Aorta (tissue), 5 donors: Measurements from ENCODE around the gene FBXL2. TPM values are rescaled to one million over a fixed set of nuclear protein-coding genes. Genes with fewer than 3 reads are reported as not detected.

Source experiments
- ATAC-seq: fragments of 200-7000 bp; cut with Tn5 transposase; one replicate; pipeline ENCODE4 v1.9.1; 2022; ENCODE audit warnings: moderate library complexity; ENCODE audit not compliant: low FRiP score
- DNase-seq, 2 donors: peaks; one replicate each; pipeline ENCODE4 v3.0.0-alpha.2; 2020
- H3K27ac ChIP-seq, 2 donors: one replicate each; pipeline ENCODE4 v1.5.1; 2013; ENCODE audit warnings: low read length in 2 of 2, mild to moderate bottlenecking in 2 of 2, moderate library complexity in 2 of 2, control low read depth in 1 of 2, inconsistent platforms in 1 of 2, low read depth in 1 of 2
- H3K27me3 ChIP-seq, 2 donors: one replicate each; pipeline ENCODE4 v1.6.1; 2013; ENCODE audit warnings: control low read depth in 1 of 2, low read length in 1 of 2, mild to moderate bottlenecking in 1 of 2, moderate library complexity in 1 of 2; ENCODE audit not compliant: insufficient read depth in 2 of 2, control insufficient read depth in 1 of 2
- H3K36me3 ChIP-seq, 2 donors: one replicate each; pipeline ENCODE4 v1.6.1; 2013; ENCODE audit warnings: control low read depth in 1 of 2, low read length in 1 of 2, mild to moderate bottlenecking in 1 of 2; ENCODE audit not compliant: insufficient read depth in 2 of 2, control insufficient read depth in 1 of 2
- H3K4me1 ChIP-seq, 2 donors: one replicate each; pipeline ENCODE4 v1.6.1; 2013; ENCODE audit warnings: low read length in 2 of 2, control low read depth in 1 of 2, mild to moderate bottlenecking in 1 of 2, moderate library complexity in 1 of 2; ENCODE audit not compliant: insufficient read depth in 2 of 2, control insufficient read depth in 1 of 2
- H3K4me3 ChIP-seq, 2 donors: one replicate each; pipeline ENCODE4 v1.5.1; 2013; ENCODE audit warnings: low read length in 2 of 2, control low read depth in 1 of 2, mild to moderate bottlenecking in 1 of 2
- H3K9me3 ChIP-seq: one replicate; pipeline ENCODE4 v1.6.1; 2013; ENCODE audit warnings: mild to moderate bottlenecking, low read length; ENCODE audit not compliant: control insufficient read depth
- WGBS, 2 donors: extraction: QIAGEN DNeasy Blood & Tissue Kit; methylation state at CpG; one replicate each; pipeline ENCODE4 v1.1.7; 2013; 5-methylcytosine and 5-hydroxymethylcytosine counted together
- intact Hi-C, 2 donors: fragments of 100-400 bp; cut with DNase I; formaldehyde crosslinking; loops; one replicate each; pipeline versions ENCODE4 v1.14.2 to v1.15.0; 2022
- long read RNA-seq, 2 donors: library from polyadenylated mRNA; unstranded; transcript quantifications; one replicate each; pipeline ENCODE4 v2.0.0, GENCODE V29; 2020 to 2021
- polyA plus RNA-seq, 2 donors: library from polyadenylated mRNA; stranded (reverse); fragments of 200-250 nt; gene quantifications; one replicate each; pipeline ENCODE4 v1.2.3, GENCODE V29; 2013
- total RNA-seq, 2 donors: library from RNA; stranded (reverse); fragmentation: NEBNext Ultra II Directional; extraction: Animal tissue kit (Norgen Biotek cat#: 25700); gene quantifications; one replicate each; pipeline ENCODE4 v1.2.1, GENCODE V29; 2021
- donor health status: healthy with polysubstance abuse.
- donor health status: Bipolar disorder and iron deficiency.
- donor health status: DM: no; HTN: no; CAD: no.
- donor health status: DM: no; HTN: no; CAD: no.
- donor health status: DM: yes; HTN: yes; CAD: no.

FBXL2 gene, protein sequence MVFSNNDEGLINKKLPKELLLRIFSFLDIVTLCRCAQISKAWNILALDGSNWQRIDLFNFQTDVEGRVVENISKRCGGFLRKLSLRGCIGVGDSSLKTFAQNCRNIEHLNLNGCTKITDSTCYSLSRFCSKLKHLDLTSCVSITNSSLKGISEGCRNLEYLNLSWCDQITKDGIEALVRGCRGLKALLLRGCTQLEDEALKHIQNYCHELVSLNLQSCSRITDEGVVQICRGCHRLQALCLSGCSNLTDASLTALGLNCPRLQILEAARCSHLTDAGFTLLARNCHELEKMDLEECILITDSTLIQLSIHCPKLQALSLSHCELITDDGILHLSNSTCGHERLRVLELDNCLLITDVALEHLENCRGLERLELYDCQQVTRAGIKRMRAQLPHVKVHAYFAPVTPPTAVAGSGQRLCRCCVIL
- 10 to 100 TPM; 21.9 to 23.8 TPM for total RNA-seq
- 1 to 10 TPM; 8.0 to 9.6 TPM for polyA plus RNA-seq
- long read RNA-seq, donor 1, transcript FBXL2-216 (15 exons, 3,847 nt) = major isoform, 31 of 65 reads
- long read RNA-seq, donor 1, partial matches to known transcripts = 10 of 65 reads
- long read RNA-seq, donor 1, other reads (novel, unspliced or antisense) = 22 of 65 reads
- long read RNA-seq, donor 2, transcript FBXL2-216 (15 exons, 3,847 nt) = major isoform, 5 of 19 reads
- long read RNA-seq, donor 2, partial matches to known transcripts = 2 of 19 reads
- long read RNA-seq, donor 2, other reads (novel, unspliced or antisense) = 10 of 19 reads

DNA sequence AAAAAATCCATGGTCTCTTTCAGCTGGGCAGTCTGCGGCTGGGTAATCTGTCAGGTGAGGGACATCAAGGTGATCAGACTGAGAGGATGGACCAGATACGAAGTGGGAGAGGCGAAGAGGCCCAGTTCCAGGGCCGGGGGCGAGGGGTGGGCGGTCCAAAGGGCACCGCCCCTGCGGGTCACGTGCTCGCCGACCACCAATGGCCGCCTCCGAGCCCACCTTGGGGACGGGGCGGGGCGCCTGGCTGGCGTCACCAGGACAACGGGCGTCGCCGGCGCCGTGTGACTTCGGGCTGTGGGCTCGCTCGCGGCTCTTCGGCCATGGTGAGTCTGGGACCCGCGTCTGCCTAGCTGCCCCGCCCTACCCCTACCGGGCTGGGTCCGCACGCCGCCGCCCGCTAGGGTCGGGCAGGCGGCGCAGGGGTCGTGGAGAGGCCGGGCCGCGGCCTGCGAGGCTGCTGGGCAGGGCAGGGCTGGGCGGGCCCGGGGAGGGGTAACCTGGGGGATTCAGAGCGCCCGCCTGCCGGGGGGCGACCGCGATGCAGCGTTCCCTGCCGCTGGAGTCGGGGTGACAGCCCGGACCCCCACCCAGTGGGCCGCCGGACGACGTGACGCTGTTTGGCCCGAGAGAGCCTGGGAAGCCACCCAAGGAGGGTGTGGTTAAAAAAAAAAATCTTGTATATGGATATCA lies at the start of gene FBXL2:
Gene FBXL2, plus strand, starts transcription at position 250 of the 690 bp plus-strand sequence. Its CDS starts 71 bp downstream, at position 321.
- H3K9me3 ChIP-seq = no peaks in the 10 kb centered on the region
- 1% methylated on average over 62 to 63 of the region's 63 CpGs for WGBS, 2 donors
- H3K27ac ChIP-seq = no peak within 1 kb of the TSS
- no peaks in the 10 kb centered on the region for H3K36me3 ChIP-seq
- peaks cover 0 to 2% of the 10 kb centered on the region in 2 donors for H3K4me1 ChIP-seq
- no peaks in the 10 kb centered on the region for H3K27me3 ChIP-seq
- H3K4me3 ChIP-seq = peak within 1 kb of the TSS; percentile 62 to 83
- ATAC-seq = peak; percentile 86
- intact Hi-C loops = no loop called here
- DNase-seq = peak; percentile 79 to 91

DNA sequence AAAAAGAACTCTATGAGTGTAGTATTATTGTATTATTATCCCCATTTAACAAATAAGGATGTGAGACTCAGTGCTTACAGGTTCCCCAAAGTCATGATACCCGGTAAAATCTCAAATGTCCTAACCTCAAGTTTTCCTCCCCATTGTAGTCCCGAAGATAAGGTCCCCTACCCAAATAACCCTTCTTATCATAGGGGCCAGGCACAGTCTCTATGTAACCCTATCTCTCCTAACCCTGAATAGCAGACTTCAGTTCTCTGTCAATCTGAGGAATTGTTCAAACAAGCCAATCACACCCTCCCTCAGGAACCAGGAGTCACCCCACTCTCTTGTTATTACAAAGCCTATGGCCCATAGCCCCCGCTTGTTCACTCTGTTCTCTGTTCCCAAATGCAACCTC lies 48.2 kb upstream of the FBXL2 start:
- Histone ChIP-seq H3K27ac (no peak overlapping the region), H3K4me3 (no peak overlapping the region), H3K36me3 (no peaks in the 10 kb centered on the region), H3K27me3 (no peaks in the 10 kb centered on the region), H3K9me3 (no peaks in the 10 kb centered on the region), H3K4me1 (no peaks in the 10 kb centered on the region)
- intact Hi-C loops = no loop called here
- 92 to 93% methylated on average over 3 of the region's 3 CpGs for WGBS, 2 donors
- ATAC-seq (no peak), DNase-seq (no peak)

DNA sequence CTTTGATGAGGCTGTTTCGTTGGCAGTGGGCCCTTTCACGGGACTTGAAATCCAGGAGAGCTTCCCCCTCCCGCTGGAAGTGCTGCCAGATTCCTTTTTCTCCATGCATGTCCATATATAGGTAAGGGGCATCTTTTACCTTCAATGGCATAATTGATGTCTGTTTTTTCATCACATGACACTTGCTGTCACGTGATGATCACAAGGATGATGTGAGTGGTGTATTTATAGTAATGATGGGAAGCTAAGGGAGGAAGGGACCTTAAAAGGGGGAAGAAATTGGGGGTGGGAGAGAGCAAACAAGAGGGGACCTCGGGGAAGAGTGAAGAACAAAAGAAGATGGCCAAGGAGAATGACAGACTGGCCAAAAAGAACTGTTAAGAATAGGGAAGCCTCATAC lies 47.3 kb upstream of the FBXL2 start:
- ATAC-seq (no peak), DNase-seq (no peak)
- no peaks in the 10 kb centered on the region for H3K4me1 ChIP-seq
- no peaks in the 10 kb centered on the region for H3K27me3 ChIP-seq
- intact Hi-C loops = no loop called here
- no peak overlapping the region for H3K27ac ChIP-seq
- no peak overlapping the region for H3K4me3 ChIP-seq
- 63 to 67% methylated on average over 5 of the region's 5 CpGs for WGBS, 2 donors
- H3K9me3 ChIP-seq = no peaks in the 10 kb centered on the region
- H3K36me3 ChIP-seq = no peaks in the 10 kb centered on the region

DNA sequence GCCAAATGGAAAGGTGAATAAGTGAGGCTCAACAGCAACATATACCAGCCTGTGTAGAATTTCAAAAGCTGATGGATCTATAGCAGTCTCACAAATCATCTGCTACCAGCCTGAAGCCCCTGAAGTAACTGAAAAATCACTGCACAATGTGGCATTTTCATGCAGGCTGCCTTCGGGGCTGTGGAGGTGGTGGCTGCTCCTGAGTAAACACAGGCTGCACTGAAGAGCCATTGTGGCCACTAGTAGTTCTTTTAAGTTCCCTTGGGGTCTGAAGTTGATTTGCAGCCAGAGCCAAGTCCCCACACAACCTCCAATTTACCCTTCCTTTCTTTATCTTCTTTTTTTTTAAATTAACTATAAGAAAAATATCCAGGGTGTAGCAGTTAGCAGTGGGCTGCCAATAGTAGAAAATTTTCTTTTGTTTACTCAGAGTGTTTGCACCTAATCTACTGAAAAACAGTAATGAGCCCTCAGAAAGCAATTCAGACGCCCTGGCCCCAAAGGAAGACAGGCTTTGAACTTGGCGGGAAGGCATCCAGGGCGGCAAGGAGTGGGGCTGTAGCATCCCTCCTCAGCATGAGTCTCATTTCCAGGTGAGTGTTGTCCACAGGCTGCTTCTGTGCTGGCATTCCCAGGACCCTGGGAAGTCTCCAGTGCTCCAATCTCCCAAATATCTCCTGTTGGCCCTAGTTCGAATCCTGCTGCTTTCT lies 45.3 kb upstream of the FBXL2 start:
- WGBS, 2 donors = 46 to 60% methylated on average over 5 of the region's 5 CpGs
- no peaks in the 10 kb centered on the region for H3K27me3 ChIP-seq
- H3K27ac ChIP-seq = no peak overlapping the region
- intact Hi-C loops = no loop called here
- ATAC-seq (no peak), DNase-seq (no peak)
- H3K4me1 ChIP-seq = no peaks in the 10 kb centered on the region
- H3K9me3 ChIP-seq = no peaks in the 10 kb centered on the region
- H3K36me3 ChIP-seq = no peaks in the 10 kb centered on the region
- H3K4me3 ChIP-seq = no peak overlapping the region

DNA sequence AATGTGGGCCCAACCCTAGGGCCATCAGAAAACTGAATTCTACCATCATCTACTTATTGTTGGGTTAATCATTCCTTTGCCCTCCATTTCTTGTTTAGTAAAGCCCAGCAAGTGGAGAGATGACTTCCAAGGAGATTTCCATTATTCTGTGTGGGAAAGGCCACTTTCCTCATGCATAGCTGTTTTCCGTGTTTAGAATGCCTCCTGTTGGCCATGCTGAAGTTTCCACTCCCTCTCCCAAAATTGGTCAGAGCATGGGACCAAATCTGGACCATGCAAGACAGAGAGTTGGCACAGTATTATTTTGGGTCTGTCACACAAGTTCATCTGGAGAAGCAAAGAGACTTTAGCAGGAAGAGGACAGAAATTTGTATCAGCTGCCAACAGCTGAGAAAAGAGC lies 43.4 kb upstream of the FBXL2 start:
- H3K36me3 ChIP-seq = no peaks in the 10 kb centered on the region
- WGBS, 2 donors = 50 to 72% methylated on average over 1 of the region's 1 CpG
- no peaks in the 10 kb centered on the region for H3K9me3 ChIP-seq
- H3K4me3 ChIP-seq = no peak overlapping the region
- no peak overlapping the region for H3K27ac ChIP-seq
- DNase-seq = no peak
- H3K4me1 ChIP-seq = no peaks in the 10 kb centered on the region
- no peak for ATAC-seq
- intact Hi-C loops = no loop called here
- no peaks in the 10 kb centered on the region for H3K27me3 ChIP-seq

DNA sequence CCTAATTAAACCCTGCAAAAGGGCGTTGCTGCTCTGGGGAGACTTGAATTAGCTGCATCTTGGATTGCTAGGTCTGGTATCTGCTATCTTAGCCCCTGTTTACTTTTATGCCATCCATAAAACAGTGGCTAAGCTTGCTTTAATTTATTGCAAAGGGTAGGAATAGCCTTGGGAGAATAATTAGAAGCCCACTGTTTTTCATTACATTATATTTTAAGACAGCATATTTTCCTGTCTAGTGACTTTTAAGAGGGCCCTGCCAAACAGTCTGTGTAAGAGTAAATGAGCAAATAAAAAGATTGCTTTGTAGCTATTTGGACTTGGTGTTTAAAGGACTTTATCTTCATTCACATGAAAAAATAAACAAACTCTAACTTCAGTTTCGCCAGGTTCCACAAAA lies 41.2 kb upstream of the FBXL2 start:
- 81 to 85% methylated on average over 2 of the region's 2 CpGs for WGBS, 2 donors
- ATAC-seq = no peak
- Histone ChIP-seq H3K36me3 (no peaks in the 10 kb centered on the region), H3K27ac (no peak overlapping the region), H3K4me3 (no peak overlapping the region), H3K9me3 (no peaks in the 10 kb centered on the region), H3K4me1 (no peaks in the 10 kb centered on the region), H3K27me3 (no peaks in the 10 kb centered on the region)
- intact Hi-C loops = no loop called here
- no peak for DNase-seq

DNA sequence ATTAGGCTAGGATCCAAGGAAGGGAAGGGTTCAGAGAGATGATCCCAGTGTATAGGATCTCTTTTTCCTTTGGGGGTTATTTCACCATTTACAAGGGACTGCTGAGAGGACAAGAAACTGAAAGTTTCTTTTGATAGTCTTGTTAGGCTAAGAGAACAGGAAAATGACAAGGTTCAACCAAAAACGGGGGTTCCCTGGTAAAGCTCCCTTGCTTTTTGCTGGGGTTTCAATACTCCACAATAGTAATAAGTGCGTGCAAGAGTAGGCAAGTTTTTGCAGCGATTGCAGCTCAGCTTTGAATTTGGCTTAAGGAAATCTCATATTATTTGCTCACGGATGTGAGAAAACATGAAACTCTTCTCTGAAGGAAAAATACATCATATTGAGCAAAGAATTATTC lies 39.8 kb upstream of the FBXL2 start:
- no peak overlapping the region for H3K4me3 ChIP-seq
- WGBS, 2 donors = 88 to 91% methylated on average over 4 of the region's 4 CpGs
- ATAC-seq (no peak), DNase-seq (no peak)
- intact Hi-C loops = no loop called here
- H3K4me1 ChIP-seq = no peaks in the 10 kb centered on the region
- H3K36me3 ChIP-seq = no peaks in the 10 kb centered on the region
- H3K27ac ChIP-seq = no peak overlapping the region
- no peaks in the 10 kb centered on the region for H3K27me3 ChIP-seq
- no peaks in the 10 kb centered on the region for H3K9me3 ChIP-seq

DNA sequence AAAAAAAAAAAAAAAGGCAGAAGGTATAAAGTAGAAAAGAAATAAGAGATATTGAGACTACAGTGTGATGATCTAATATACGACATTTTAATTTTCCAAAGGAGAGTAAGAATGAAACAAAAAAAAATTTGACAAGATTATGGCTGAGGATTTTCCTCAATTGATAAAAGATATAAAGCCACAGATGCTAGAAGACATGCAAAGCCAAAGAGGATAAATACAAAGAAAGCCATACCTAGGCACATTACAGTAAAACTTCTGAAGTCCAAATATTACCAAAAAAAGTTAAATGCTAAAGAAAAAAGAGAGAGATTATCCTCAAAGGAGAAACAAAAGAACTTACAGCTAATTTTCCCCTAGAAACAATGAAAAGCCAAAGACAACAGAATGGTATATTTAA lies 38.3 kb upstream of the FBXL2 start:
- Histone ChIP-seq H3K9me3 (peaks cover 2% of the 10 kb centered on the region), H3K4me3 (no peak overlapping the region), H3K27ac (no peak overlapping the region), H3K4me1 (no peaks in the 10 kb centered on the region), H3K36me3 (no peaks in the 10 kb centered on the region), H3K27me3 (no peaks in the 10 kb centered on the region)
- intact Hi-C loops = no loop called here
- no peak for DNase-seq
- WGBS, 2 donors = 96 to 100% methylated on average over 1 of the region's 1 CpG
- ATAC-seq = no peak
